HG02571 (cell line): ENCODE measurements around the gene KRTAP10-10.
"Not testable (repeated sequence)": the region's sequence is repeated elsewhere in the genome, so short reads cannot be mapped to it uniquely, and the experiment has no call there.

ENCODE experiments used
- ATAC-seq: cut with Tn5 transposase; IDR thresholded peaks from one replicate; pipeline ENCODE4 v1.9.1; 2021; ENCODE audit warnings: mild to moderate bottlenecking, moderate library complexity; ENCODE audit not compliant: unreplicated experiment

Gene KRTAP10-10

GRCh38 chr21:44649521-44650100 is 12.5 kb downstream of the KRTAP10-10 start:
- ATAC-seq, result no peak

- ATAC-seq, result no peak
Observed at GRCh38 chr21:44650265-44650972, 13.3 kb downstream of the KRTAP10-10 start.

GRCh38 chr21:44650973-44651675 is 14.0 kb downstream of the KRTAP10-10 start:
- ATAC-seq, result no peak

GRCh38 chr21:44653123-44653522 is 16.0 kb downstream of the KRTAP10-10 start:
- no peak for ATAC-seq

GRCh38 chr21:44653656-44654575 is 16.8 kb downstream of the KRTAP10-10 start:
- no peak for ATAC-seq

- ATAC-seq, result no peak
Observed at GRCh38 chr21:44654576-44655175, 17.5 kb downstream of the KRTAP10-10 start, which contains the start of gene KRTAP12-4. Gene KRTAP12-4 (minus strand): TSS chr21:44654659. CDS start chr21:44654614, 45 bp downstream.

- no peak for ATAC-seq
Observed at GRCh38 chr21:44656868-44657267, 19.7 kb downstream of the KRTAP10-10 start.

GRCh38 chr21:44657635-44658540 is 20.7 kb downstream of the KRTAP10-10 start, which contains the start of gene KRTAP12-3:
Gene KRTAP12-3 (plus strand): TSS chr21:44657932. CDS start chr21:44657980, 48 bp downstream.
- no peak for ATAC-seq

GRCh38 chr21:44658541-44658910 is 21.4 kb downstream of the KRTAP10-10 start:
- no peak for ATAC-seq

- ATAC-seq, result no peak
Observed at GRCh38 chr21:44658913-44659595, 21.9 kb downstream of the KRTAP10-10 start.

- ATAC-seq, result not testable (repeated sequence)
Observed at GRCh38 chr21:44661567-44661966, 24.4 kb downstream of the KRTAP10-10 start.

GRCh38 chr21:44664691-44665090 is 27.5 kb downstream of the KRTAP10-10 start:
- ATAC-seq, result no peak

- no peak for ATAC-seq
Observed at GRCh38 chr21:44666401-44667320, 29.5 kb downstream of the KRTAP10-10 start, which contains the start of gene KRTAP12-2. Gene KRTAP12-2 (minus strand): TSS chr21:44666927. CDS start chr21:44666886, 41 bp downstream.

GRCh38 chr21:44667612-44668011 is 30.5 kb downstream of the KRTAP10-10 start:
- ATAC-seq, result no peak

GRCh38 chr21:44670642-44671432 is 33.7 kb downstream of the KRTAP10-10 start:
- no peak for ATAC-seq

- ATAC-seq, result no peak
Observed at GRCh38 chr21:44671911-44672310, 34.8 kb downstream of the KRTAP10-10 start.

- ATAC-seq, result no peak
Observed at GRCh38 chr21:44677881-44678280, 40.7 kb downstream of the KRTAP10-10 start.
